HG03460 (cell line): ENCODE measurements around the gene SLC4A4.

Experiments used
- ATAC-seq: cut with Tn5 transposase; IDR thresholded peaks from one replicate; pipeline ENCODE4 v1.9.1; 2021; ENCODE audit not compliant: unreplicated experiment

Gene SLC4A4

GRCh38 chr4:71586087-71586763, 247.4 kb downstream of the SLC4A4 start:
- no peak for ATAC-seq

- ATAC-seq, result no peak
Measured at GRCh38 chr4:71587995-71588394, 249.2 kb downstream of the SLC4A4 start.

GRCh38 chr4:71592793-71593192, 254.0 kb downstream of the SLC4A4 start:
- no peak for ATAC-seq

GRCh38 chr4:71593311-71593710, 254.5 kb downstream of the SLC4A4 start:
- ATAC-seq, result no peak

GRCh38 chr4:71595576-71596108, 256.8 kb downstream of the SLC4A4 start:
- ATAC-seq, result no peak

GRCh38 chr4:71599578-71599977, 260.8 kb downstream of the SLC4A4 start:
- ATAC-seq, result no peak

GRCh38 chr4:71602289-71602900, 263.6 kb downstream of the SLC4A4 start:
- ATAC-seq, result no peak

GRCh38 chr4:71604785-71605184, 266.0 kb downstream of the SLC4A4 start:
- peak; percentile 93 for ATAC-seq

GRCh38 chr4:71607109-71607508, 268.3 kb downstream of the SLC4A4 start:
- no peak for ATAC-seq

GRCh38 chr4:71607780-71608677, 269.2 kb downstream of the SLC4A4 start:
- no peak for ATAC-seq

- ATAC-seq, result no peak
Measured at GRCh38 chr4:71608678-71609071, 269.9 kb downstream of the SLC4A4 start.

GRCh38 chr4:71609167-71609566, 270.3 kb downstream of the SLC4A4 start:
- no peak for ATAC-seq

- ATAC-seq, result no peak
Measured at GRCh38 chr4:71609651-71610050, 270.8 kb downstream of the SLC4A4 start.

- ATAC-seq, result no peak
Measured at GRCh38 chr4:71614621-71615020, 275.8 kb downstream of the SLC4A4 start.

GRCh38 chr4:71616168-71616811, 277.5 kb downstream of the SLC4A4 start:
- ATAC-seq, result no peak
